ENCODE results near the gene VWA5B2.

DNA sequence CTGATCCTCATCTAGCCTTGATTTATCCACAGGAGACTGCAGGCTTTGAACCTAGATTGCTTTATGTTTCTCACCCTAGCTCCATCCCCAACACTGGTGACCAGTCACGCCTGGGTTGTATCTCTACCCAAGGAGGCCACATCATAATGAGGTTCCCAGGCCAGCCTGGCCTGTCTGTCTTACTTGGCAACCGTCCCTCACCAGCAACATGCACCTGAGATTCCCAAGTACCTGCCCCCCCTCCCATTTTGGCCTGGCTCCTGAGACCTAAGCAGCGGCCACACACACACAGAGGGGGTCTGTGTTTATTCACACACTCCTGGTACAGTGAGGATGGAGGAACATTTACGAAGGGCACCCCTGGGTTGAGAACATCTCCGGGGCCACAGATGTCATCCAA, 29.5 kb downstream of the VWA5B2 start:
- no peak for TF ChIP-seq POLR2A (IDR thresholded peaks at IDR 0.05)
- TF ChIP-seq, protein P1, sequence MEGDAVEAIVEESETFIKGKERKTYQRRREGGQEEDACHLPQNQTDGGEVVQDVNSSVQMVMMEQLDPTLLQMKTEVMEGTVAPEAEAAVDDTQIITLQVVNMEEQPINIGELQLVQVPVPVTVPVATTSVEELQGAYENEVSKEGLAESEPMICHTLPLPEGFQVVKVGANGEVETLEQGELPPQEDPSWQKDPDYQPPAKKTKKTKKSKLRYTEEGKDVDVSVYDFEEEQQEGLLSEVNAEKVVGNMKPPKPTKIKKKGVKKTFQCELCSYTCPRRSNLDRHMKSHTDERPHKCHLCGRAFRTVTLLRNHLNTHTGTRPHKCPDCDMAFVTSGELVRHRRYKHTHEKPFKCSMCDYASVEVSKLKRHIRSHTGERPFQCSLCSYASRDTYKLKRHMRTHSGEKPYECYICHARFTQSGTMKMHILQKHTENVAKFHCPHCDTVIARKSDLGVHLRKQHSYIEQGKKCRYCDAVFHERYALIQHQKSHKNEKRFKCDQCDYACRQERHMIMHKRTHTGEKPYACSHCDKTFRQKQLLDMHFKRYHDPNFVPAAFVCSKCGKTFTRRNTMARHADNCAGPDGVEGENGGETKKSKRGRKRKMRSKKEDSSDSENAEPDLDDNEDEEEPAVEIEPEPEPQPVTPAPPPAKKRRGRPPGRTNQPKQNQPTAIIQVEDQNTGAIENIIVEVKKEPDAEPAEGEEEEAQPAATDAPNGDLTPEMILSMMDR (IDR thresholded peaks at IDR 0.05), result no peak

Measured in body of pancreas (tissue), 4 donors.